ENCODE results near the gene NAA16.

DNA sequence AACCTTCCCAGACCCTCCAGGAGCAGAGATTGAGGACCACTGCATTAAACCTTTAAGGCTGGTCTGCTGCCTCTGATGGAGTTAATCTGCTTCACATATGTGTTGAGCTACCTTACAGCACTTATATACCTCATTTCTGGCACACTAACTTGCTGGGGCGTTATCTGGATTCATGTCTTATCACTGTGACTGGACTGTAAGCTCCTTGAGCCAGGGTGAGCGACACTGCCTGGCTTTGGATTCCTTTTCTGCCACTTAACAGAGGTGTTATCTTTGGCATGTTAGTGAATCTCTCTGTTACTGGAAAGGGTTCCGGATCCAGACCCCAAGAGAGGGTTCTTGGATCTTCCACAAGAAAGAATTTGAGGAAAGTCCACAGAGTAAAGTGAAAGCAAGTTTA lies 76.5 kb downstream of the NAA16 start:
- TF ChIP-seq BHLHE40 (IDR thresholded peaks at IDR 0.05; ENCODE audit: borderline replicate concordance in 1 of 2, low read depth in 2 of 2, low read length in 1 of 2), result no peak
- TF ChIP-seq TAF1 (IDR thresholded peaks at IDR 0.05; ENCODE audit: borderline replicate concordance, low read depth, low read length), result no peak
- TF ChIP-seq TCF3 (IDR thresholded peaks at IDR 0.05; ENCODE audit: borderline replicate concordance, insufficient read depth, low read depth, low read length), result no peak

Data from GM12878 (cell line).